ENCODE measurements around the gene CD55.

Gene CD55

GRCh38 chr1:207346513-207346912 is 25.0 kb downstream of the CD55 start:
- H3K4me3 ChIP-seq (ENCODE audit: low read length), result no peak overlapping the region
- peak; percentile 38 for DNase-seq (ENCODE audit: low read depth)
- TF ChIP-seq, protein P1, sequence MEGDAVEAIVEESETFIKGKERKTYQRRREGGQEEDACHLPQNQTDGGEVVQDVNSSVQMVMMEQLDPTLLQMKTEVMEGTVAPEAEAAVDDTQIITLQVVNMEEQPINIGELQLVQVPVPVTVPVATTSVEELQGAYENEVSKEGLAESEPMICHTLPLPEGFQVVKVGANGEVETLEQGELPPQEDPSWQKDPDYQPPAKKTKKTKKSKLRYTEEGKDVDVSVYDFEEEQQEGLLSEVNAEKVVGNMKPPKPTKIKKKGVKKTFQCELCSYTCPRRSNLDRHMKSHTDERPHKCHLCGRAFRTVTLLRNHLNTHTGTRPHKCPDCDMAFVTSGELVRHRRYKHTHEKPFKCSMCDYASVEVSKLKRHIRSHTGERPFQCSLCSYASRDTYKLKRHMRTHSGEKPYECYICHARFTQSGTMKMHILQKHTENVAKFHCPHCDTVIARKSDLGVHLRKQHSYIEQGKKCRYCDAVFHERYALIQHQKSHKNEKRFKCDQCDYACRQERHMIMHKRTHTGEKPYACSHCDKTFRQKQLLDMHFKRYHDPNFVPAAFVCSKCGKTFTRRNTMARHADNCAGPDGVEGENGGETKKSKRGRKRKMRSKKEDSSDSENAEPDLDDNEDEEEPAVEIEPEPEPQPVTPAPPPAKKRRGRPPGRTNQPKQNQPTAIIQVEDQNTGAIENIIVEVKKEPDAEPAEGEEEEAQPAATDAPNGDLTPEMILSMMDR (conservative IDR thresholded peaks at IDR 0.05; ENCODE audit: low read length), result no peak

GRCh38 chr1:207349979-207350378 is 28.5 kb downstream of the CD55 start:
- TF ChIP-seq, protein P1 (conservative IDR thresholded peaks at IDR 0.05; ENCODE audit: low read length), result no peak
- no peak overlapping the region for H3K4me3 ChIP-seq (ENCODE audit: low read length)
- no peak for DNase-seq (ENCODE audit: low read depth)

DNA sequence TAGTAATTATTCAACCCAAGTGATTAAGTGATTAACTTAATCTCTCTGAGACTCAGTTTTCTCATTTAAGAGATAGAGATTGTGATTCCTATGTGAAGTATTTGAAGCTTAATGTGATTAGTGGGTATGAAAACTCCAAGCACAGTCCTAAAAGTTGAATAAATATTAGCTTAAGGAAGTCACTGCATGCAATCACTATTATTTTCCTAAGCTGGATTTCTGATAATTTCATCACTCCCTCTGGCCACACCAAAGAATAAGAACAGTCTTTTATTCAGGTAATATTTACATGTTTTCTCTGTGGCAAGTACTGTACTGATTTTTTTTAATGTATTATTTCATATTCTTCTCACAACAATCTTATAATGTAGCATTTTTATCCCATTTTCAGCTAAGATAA is 31.1 kb downstream of the CD55 start:
- DNase-seq (ENCODE audit: low read depth), result peak; percentile 13
- TF ChIP-seq, protein P1 (conservative IDR thresholded peaks at IDR 0.05; ENCODE audit: low read length), result no peak

DNA sequence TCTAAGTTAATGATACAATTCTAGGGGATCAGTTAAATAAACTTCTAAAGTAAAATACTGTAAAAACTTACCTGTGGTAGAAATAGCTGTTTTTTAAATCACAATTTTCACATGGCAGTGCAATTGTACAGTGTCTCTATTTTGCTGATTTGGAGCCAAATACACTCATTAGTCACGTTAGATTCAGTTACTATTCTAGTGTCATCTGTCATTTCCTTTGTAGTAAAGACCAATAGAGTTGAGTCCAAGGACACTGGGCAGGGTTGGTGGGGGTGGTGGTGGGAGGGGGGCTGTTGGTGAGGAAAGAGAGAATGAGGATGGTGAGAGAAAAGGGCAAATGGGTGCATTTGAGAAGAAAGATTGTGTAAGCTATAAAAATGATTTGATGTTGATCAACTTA is 33.6 kb downstream of the CD55 start:
- H3K4me3 ChIP-seq (ENCODE audit: low read length), result no peak overlapping the region
- TF ChIP-seq, protein P1 (conservative IDR thresholded peaks at IDR 0.05; ENCODE audit: low read length), result no peak
- DNase-seq (ENCODE audit: low read depth), result no peak

More for the DNA sequence above, 31.1 kb downstream of the CD55 start:
- H3K4me3 ChIP-seq (ENCODE audit: low read length), result no peak overlapping the region

- TF ChIP-seq, protein P1 (conservative IDR thresholded peaks at IDR 0.05; ENCODE audit: low read length), result no peak
- no peak for DNase-seq (ENCODE audit: low read depth)
- no peak overlapping the region for H3K4me3 ChIP-seq (ENCODE audit: low read length)
Observed at GRCh38 chr1:207355513-207356295, 34.2 kb downstream of the CD55 start.

GRCh38 chr1:207361029-207361428 is 39.6 kb downstream of the CD55 start:
- DNase-seq (ENCODE audit: low read depth), result no peak
- H3K4me3 ChIP-seq (ENCODE audit: low read length), result no peak overlapping the region
- TF ChIP-seq, protein P1 (conservative IDR thresholded peaks at IDR 0.05; ENCODE audit: low read length), result no peak

GRCh38 chr1:207361889-207362288 is 40.4 kb downstream of the CD55 start:
- TF ChIP-seq, protein P1 (conservative IDR thresholded peaks at IDR 0.05; ENCODE audit: low read length), result no peak
- DNase-seq (ENCODE audit: low read depth), result no peak
- no peak overlapping the region for H3K4me3 ChIP-seq (ENCODE audit: low read length)
